ENCODE results near the gene USH1G.

The USH1G gene

DNA sequence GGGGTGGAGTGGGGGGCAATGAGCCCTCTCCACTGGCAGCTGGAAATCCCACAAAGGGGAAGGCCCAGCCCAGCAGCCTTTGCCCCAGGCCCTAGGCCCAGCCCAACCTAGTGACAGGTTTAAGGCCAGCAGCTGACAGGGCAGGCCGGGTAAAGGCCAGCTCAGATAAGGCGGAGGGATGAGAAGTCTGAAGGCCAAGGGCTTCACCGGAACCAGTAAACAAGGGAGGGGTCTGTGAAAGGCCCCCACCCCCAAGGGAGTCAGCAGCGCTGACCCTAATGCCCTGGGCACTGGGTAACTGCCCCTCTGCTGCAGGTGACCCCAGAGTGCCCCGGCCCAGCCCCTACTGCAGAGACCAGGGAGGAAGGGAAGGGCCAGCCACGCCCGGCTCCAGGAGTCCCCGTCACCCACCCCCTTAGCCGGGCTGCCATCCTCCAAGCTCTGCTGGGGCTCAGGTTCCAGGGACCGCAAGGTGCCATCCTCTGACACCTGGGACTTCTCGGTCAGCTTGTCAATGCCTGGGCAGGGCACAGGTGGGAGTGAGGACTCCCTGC, 30.2 kb upstream of the USH1G start:
- TF ChIP-seq, protein P1, sequence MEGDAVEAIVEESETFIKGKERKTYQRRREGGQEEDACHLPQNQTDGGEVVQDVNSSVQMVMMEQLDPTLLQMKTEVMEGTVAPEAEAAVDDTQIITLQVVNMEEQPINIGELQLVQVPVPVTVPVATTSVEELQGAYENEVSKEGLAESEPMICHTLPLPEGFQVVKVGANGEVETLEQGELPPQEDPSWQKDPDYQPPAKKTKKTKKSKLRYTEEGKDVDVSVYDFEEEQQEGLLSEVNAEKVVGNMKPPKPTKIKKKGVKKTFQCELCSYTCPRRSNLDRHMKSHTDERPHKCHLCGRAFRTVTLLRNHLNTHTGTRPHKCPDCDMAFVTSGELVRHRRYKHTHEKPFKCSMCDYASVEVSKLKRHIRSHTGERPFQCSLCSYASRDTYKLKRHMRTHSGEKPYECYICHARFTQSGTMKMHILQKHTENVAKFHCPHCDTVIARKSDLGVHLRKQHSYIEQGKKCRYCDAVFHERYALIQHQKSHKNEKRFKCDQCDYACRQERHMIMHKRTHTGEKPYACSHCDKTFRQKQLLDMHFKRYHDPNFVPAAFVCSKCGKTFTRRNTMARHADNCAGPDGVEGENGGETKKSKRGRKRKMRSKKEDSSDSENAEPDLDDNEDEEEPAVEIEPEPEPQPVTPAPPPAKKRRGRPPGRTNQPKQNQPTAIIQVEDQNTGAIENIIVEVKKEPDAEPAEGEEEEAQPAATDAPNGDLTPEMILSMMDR (IDR thresholded peaks at IDR 0.05; ENCODE audit: control insufficient read depth, extremely low read depth, insufficient read depth) = no peak
- H3K4me3 ChIP-seq (ENCODE audit: low read depth, low read length) = no peak overlapping the region
- no peak for DNase-seq (ENCODE audit: low read depth)

DNA sequence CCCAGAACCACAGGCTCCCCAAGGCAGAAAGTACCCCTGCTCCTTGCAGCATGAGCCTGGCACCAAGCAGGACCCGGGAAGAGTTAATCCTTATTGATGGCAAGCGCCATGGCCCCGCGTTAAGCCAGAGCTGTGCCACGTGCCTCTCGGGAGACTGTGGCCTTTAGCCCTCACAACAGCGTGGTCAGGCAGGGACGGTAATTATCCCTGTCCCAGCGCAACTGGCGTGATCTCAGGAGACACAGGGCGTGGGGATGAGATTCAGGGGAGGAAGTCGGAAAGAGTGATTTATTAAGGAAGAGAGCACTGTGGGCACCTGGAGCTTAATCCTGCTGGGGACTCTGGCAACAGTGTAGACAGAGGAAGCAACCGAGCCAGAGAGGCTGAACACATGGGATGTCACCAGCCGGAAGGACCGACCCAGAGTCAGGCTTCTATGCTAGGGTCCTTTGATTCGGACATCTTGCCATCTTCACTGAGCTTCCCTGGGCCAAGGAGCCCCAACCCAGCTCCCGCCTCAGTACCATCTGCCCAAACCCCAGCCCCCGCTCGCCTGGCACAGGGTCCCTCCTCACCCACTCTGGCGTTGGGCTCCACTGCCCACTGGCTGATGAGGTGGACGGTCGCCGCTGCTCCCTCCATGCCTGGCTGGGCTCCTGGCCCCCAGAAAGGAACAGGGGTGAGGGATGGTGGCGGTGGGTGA, 29.5 kb upstream of the USH1G start:
- TF ChIP-seq, protein P1 (IDR thresholded peaks at IDR 0.05; ENCODE audit: control insufficient read depth, extremely low read depth, insufficient read depth) = no peak
- no peak overlapping the region for H3K4me3 ChIP-seq (ENCODE audit: low read depth, low read length)
- no peak for DNase-seq (ENCODE audit: low read depth)

DNA sequence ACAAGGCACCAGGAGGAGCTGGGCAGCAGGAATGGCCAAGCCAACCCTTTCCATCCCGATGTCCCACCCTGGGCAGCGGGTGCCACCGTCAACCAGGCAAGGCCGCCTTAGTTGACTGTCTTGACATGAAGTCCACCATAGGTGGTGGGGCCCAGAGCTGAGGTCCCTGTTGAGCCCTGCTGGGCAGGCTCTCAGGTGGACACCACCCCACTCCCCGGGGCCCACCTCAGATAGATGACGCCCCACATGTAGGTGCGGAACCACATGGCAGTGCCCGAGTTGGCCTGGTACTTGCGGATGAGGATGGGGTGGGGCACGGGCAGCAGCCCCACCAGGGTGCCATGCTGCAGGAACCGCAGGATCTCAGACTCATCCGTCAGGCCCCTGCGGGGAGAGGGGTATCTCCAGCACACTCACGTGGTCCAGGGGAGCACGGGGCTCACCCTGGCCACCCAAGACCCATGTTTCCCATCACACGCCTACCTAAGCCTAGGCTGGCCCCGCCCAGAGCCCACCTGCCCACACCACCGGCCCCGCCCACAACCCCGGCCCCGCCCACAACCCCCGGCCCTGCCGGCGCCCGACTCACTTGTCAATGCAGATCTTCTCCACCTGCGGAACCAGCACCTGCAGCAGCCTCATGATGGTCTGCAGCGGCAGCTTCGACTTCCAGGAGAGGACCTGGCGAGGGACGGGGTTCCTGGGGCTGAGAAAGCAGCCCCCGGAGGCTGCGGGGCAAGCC, 28.8 kb upstream of the USH1G start:
- TF ChIP-seq, protein P1 (IDR thresholded peaks at IDR 0.05; ENCODE audit: control insufficient read depth, extremely low read depth, insufficient read depth) = no peak
- no peak overlapping the region for H3K4me3 ChIP-seq (ENCODE audit: low read depth, low read length)
- no peak for DNase-seq (ENCODE audit: low read depth)

DNA sequence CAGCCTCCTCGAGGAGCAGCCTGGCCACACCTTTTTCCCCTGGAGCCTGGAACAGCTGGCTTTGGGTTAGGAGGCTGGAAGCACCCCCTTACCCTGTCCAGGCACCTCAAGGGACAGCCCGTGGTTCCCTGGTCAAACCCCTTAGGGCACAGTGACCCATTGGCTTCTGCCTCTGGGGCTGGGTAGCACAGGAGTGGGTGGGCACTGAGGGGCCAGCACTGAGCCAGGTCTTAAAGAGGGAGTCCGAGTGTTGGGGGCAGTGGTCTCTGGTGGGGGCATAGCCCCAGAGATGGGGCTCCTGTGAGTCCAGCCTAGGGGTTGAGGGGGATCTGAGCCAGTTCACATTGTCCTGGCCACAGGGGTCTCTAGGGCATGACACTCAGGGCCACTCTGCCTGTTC, 28.0 kb upstream of the USH1G start:
- TF ChIP-seq, protein P1 (IDR thresholded peaks at IDR 0.05; ENCODE audit: control insufficient read depth, extremely low read depth, insufficient read depth) = no peak
- no peak for DNase-seq (ENCODE audit: low read depth)
- H3K4me3 ChIP-seq (ENCODE audit: low read depth, low read length) = no peak overlapping the region

DNA sequence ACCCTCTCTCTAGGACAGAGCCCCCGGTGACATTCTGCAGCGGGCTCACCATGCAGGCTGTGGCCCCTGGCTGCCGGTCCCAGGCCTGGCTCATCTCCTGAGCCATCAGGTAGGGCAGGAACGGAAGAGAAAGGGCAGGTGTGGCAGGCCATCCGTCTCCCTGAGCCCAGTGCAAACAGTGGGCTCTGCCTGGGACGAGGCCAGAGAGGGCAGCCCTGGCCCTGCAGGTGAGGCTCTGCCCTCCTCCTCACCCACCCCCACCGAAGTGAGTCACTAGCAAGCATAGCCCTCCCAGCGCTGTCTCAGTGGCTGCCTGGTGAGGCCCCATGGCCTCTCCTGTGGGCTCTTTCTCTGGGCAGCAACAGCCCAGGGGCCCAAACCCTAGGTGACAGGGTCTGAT, 27.2 kb upstream of the USH1G start:
- no peak overlapping the region for H3K4me3 ChIP-seq (ENCODE audit: low read depth, low read length)
- TF ChIP-seq, protein P1 (IDR thresholded peaks at IDR 0.05; ENCODE audit: control insufficient read depth, extremely low read depth, insufficient read depth) = no peak
- no peak for DNase-seq (ENCODE audit: low read depth)

DNA sequence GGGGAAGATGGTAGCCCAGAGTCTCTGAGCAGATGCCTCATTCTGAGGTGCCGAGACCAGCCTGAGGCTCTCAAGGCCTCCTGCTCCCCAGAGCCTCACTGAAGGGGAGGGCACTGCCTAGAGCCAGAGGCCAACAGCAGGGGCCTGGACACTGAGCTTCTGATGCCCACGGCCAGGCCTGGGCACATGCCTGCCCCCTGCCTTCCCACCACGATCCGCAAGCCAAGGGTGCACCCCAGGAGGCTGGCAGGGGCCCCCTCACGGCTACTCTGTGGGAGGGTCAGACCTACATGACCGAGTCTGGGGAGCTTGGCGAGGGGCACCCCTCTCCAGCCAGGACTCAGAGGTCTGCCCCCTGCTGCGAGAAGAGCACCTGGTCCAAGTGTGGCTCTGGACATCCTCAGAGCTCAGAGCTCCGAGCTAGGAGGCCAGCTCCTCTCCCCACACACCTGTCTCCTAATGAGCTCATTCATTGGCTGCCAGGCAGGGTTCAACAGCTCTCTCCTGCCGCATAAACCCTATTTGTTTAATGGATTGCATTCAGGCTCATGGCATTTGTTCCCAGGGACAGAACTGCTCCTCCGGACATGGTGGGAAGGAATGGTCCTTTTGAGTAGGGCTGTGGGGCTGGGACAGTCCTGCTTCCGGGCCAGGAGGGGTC, 26.5 kb upstream of the USH1G start:
- TF ChIP-seq, protein P1 (IDR thresholded peaks at IDR 0.05; ENCODE audit: control insufficient read depth, extremely low read depth, insufficient read depth) = no peak
- DNase-seq (ENCODE audit: low read depth) = no peak
- no peak overlapping the region for H3K4me3 ChIP-seq (ENCODE audit: low read depth, low read length)
